ENCODE results near the gene STX8.

DNA sequence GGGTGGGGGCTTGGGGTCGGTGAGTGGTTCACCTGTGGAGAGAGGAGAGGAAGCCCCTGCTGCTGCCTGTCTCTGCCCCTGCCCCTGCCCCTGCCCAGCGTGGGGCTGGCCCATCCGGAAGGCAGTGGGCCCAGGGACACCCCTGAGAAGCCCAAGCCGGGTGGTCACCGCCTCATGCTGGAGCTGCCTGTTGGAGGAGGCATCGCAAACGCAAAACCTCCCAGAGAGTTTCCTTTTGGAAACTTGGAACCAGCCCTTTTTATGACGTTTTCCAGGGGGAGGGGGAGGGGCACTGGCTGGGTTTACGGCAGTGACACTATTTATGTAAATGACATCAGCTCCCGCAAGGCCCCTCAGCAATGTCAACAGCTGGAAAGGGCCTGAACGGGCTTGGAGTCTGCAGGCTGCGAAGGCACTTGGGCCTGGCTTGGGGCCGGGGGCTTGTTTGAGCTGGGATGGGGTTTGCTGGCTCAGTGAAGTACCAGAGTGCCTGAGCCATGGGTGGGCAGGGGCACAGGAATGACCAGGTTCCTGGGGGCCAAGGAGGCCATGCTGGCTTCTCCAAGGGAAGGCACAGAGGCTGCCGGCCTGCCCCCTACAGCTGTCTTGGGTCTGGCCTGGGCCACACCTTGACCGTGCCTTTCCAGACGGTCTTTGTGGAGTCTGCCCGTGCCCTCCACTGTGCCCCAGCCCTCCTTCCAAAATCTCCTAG is 334.8 kb downstream of the STX8 start:
- TF ChIP-seq TOX (CRISPR knock-in tag; IDR thresholded peaks at IDR 0.05; ENCODE audit: borderline replicate concordance) (no peak), ARNTL (CRISPR knock-in tag; IDR thresholded peaks at IDR 0.05; ENCODE audit: borderline replicate concordance, low read depth) (no peak), PPARA (CRISPR knock-in tag; IDR thresholded peaks at IDR 0.05; ENCODE audit: borderline replicate concordance) (no peak)
